RWPE1 (cell line): ENCODE results near the gene SYNE2.
"Not testable (repeated sequence)": the region's sequence is repeated elsewhere in the genome, so short reads cannot be mapped to it uniquely, and the experiment has no call there.

Source experiments
- CTCF ChIA-PET: fragments of 350-600 bp; sonication (Branson Sonifier 250); formaldehyde crosslinking; extraction: SDS; loops from one replicate; lab custom pipeline; 2021; lab: Yijun Ruan, JAX
- POLR2A ChIA-PET: fragments of 400-600 bp; formaldehyde crosslinking; extraction: SDS; loops from one replicate; lab custom pipeline; 2020; ENCODE audit warnings: antibody characterized with exemption; ENCODE audit not compliant: low non-redundant PET; lab: Yijun Ruan, JAX
- DNase-seq: peaks from one replicate; pipeline ENCODE4 v3.0.0; 2012; ENCODE audit warnings: low spot score
- H3K27ac ChIP-seq: fragments of 450-650 bp; 2 replicates; pipeline ENCODE4 v1.5.1; 2017
- CTCF ChIP-seq: fragments of 450-650 bp; conservative IDR thresholded peaks from 2 replicates; pipeline ENCODE4 v1.5.1; 2017; ENCODE audit warnings: low read depth, mild to moderate bottlenecking

Gene SYNE2, protein sequence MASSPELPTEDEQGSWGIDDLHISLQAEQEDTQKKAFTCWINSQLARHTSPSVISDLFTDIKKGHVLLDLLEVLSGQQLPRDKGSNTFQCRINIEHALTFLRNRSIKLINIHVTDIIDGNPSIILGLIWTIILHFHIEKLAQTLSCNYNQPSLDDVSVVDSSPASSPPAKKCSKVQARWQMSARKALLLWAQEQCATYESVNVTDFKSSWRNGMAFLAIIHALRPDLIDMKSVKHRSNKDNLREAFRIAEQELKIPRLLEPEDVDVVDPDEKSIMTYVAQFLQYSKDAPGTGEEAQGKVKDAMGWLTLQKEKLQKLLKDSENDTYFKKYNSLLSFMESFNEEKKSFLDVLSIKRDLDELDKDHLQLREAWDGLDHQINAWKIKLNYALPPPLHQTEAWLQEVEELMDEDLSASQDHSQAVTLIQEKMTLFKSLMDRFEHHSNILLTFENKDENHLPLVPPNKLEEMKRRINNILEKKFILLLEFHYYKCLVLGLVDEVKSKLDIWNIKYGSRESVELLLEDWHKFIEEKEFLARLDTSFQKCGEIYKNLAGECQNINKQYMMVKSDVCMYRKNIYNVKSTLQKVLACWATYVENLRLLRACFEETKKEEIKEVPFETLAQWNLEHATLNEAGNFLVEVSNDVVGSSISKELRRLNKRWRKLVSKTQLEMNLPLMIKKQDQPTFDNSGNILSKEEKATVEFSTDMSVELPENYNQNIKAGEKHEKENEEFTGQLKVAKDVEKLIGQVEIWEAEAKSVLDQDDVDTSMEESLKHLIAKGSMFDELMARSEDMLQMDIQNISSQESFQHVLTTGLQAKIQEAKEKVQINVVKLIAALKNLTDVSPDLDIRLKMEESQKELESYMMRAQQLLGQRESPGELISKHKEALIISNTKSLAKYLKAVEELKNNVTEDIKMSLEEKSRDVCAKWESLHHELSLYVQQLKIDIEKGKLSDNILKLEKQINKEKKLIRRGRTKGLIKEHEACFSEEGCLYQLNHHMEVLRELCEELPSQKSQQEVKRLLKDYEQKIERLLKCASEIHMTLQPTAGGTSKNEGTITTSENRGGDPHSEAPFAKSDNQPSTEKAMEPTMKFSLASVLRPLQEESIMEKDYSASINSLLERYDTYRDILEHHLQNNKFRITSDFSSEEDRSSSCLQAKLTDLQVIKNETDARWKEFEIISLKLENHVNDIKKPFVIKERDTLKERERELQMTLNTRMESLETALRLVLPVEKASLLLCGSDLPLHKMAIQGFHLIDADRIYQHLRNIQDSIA (N-terminal part only)

DNA sequence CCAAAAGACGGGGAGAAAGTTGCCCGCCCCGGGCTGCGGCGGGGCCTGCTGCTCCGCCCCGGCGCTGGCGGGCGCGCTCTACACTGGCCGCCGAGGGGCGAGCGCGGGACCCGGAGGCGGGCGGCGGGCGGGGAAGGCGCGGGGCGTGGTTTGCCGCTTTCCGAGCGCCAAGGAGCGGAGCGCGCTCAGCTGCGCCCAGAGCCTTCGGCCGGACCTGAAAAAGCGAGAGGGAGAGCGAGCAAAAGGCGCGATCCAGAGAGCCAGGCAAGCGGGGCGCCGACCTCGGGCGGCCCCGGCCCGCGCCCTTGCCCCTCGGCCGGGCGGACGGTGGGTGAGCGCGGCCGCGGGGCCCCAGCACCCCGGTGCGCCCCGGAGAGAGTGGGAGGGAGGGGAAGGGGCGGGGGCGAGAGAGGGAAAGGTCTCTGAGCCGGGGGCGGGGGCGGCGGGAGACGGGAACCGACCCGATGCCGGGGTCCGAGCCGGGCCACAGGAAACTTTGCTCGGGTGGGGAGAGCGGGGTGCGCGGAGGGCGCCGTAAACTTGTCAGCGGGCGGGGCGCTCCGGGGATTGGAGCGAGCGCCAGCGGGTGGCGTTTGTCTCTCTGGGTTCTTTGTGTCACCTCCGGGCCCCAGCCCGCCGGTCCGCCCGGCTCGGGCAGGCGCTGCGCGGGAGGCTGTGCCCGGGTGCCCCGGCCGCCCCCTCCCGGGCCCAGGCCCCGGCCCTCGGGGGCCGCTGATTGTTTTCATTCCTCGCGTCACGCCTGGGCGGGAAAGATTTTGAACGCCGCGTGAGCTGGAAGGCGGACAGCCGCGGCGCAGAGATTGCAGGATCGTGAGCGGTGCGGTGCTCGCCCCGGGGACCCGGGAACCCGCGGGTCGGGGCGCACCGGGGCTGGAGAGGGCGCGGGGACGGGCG is at the start of gene SYNE2:
Gene SYNE2, plus strand, starts transcription at position 188 of the 915 bp plus-strand sequence. CDS start 56,145 bp downstream, outside the sequence.
- POLR2A ChIA-PET = no interaction called here
- CTCF ChIA-PET = interaction anchor here (0.9 to 1.4 kb wide), 3 partner anchors 10 to 36 kb away, joined by 3 to 10 read pairs (median 4); no protein-coding TSS in a partner anchor
- peak; percentile 79 for DNase-seq

DNA sequence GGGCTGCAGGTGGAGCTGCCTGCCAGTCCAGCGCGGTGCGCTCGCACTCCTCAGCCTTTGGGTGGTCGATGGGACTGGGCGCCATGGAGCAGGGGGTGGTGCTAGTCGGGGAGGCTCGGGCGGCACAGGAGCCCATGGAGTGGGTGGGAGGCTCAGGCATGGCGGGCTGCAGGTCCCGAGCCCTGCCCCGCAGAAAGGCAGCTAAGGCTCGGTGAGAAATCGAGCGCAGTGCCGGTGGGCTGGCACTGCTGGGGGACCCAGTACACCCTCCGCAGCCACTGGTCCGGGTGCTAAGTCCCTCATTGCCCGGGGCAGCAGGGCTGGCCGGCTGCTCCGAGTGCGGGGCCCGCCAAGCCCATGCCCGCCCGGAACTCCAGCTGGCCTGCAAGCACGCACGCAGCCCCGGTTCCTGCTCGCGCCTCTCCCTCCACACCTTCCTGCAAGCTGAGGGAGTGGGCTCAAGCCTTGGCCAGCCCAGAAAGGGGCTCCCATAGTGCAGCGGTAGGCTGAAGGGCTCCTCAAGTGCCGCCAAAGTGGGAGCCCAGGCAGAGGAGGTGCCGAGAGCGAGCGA is 49.5 kb upstream of the SYNE2 start:
- POLR2A ChIA-PET = not testable (repeated sequence)

More for the DNA sequence above, at the start of gene SYNE2:
- peak; percentile 31; the same call in 1 of the 2 replicates for TF ChIP-seq CTCF
- H3K27ac ChIP-seq = peak within 1 kb of the TSS; percentile 95

DNA sequence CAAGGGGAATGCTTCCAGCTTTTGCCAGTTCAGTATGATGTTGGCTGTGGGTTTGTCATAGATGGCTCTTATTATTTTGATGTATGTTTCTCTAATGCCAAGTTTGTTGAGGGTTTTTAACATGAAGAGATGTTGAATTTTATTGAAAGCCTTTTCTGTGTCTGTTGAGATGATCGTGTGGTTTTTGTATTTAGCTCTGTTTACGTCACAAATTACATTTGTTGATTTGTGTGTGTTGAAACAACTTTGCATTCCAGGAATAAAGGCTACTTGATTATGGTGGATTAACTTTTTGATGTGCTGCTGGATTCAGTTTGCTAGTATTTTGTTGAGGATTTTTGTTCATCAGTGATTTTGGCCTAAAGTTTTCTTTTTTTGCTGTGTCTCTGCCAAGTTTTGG is 46.7 kb upstream of the SYNE2 start:
- POLR2A ChIA-PET, DNase-seq, H3K27ac ChIP-seq, CTCF ChIA-PET: not testable (repeated sequence)

More for the DNA sequence above, 49.5 kb upstream of the SYNE2 start:
- H3K27ac ChIP-seq, CTCF ChIA-PET, DNase-seq: not testable (repeated sequence)

GRCh38 chr14:63811692-63812091 is 41.1 kb upstream of the SYNE2 start:
- DNase-seq, POLR2A ChIA-PET, H3K27ac ChIP-seq: not testable (repeated sequence)
- CTCF ChIA-PET = interaction anchor here (0.7 kb wide), 1 partner anchor 73 kb away, joined by 3 read pairs; no protein-coding TSS in a partner anchor

DNA sequence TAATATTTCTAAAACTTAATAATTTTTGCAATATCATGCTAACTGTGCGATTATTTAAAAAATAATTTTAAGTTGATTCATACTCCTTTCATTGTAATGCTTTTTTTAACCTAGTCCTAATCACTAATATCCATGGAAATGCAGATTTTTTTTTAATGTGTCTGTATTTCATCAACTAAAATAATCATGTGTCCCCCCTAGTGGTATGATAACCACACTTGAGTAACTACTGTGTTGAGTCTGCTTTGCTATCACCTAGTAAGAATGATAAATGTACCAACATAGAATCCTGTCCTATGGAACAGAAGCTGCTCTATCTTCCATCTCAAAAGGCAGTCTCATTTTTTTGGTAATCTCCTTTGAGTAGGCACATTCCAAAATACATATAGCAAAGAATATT is 19.1 kb upstream of the SYNE2 start:
- no peak for TF ChIP-seq CTCF
- DNase-seq = no peak
- ChIA-PET CTCF (interaction anchor here (0.6 kb wide), 1 partner anchor 1209 kb away, joined by 3 read pairs; no protein-coding TSS in a partner anchor), POLR2A (no interaction called here)
- no peak overlapping the region for H3K27ac ChIP-seq

- DNase-seq = no peak
- POLR2A ChIA-PET = no interaction called here
- TF ChIP-seq CTCF = no peak
- no peak overlapping the region for H3K27ac ChIP-seq
- CTCF ChIA-PET = interaction anchor here (0.6 to 0.7 kb wide), 2 partner anchors 144 to 617 kb away, joined by 3 to 5 read pairs; no protein-coding TSS in a partner anchor
Measured at GRCh38 chr14:63840981-63841380, 11.8 kb upstream of the SYNE2 start.

DNA sequence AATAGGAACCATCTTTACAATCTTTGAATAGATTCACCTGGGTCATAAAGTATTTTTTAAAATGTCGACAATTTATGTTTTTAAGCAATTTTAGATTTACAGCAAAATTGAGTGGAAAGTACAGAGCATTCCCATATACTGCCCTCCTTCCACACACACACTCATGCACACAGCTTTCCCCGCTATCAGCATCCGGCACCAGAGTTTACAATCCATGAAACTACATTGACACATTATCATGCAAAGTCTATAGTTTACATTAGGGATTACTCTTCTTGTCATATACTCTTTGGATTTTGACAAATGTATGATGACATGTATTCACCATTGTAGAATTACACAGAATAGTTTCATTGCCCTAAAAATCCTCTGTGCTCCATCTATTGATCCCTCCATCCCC is 9.0 kb upstream of the SYNE2 start:
- DNase-seq = no peak
- POLR2A ChIA-PET = no interaction called here
- H3K27ac ChIP-seq = no peak overlapping the region
- CTCF ChIA-PET = no interaction called here
- no peak for TF ChIP-seq CTCF
